Ecto neural progenitor cell (in vitro differentiated cells): ENCODE data around the gene EXO1.
"Not testable (repeated sequence)": the region's sequence is repeated elsewhere in the genome, so short reads cannot be mapped to it uniquely, and the experiment has no call there.

Source experiments
- DNase-seq: peaks from one replicate; pipeline ENCODE4 v3.0.0-alpha.2; 2018; ENCODE audit warnings: low spot score

Gene EXO1

DNA sequence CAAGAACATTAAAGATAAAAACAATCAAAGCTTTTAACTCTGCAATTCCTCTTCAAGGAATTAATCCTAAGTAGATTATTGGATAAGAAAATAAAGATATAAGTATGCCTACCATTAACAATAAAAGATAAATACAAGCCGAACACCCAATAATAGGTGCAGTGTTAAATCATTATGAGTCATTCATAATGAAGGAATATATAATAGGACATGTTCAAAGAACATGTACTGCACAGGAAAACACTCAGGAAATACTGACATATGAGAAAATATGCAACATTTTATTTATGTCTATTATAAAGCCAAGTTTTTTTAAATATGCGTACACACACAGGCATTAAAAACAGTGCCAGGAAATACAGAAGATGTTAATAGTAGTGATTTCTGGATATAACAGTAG, 11.1 kb upstream of the EXO1 start:
- no peak for DNase-seq

DNA sequence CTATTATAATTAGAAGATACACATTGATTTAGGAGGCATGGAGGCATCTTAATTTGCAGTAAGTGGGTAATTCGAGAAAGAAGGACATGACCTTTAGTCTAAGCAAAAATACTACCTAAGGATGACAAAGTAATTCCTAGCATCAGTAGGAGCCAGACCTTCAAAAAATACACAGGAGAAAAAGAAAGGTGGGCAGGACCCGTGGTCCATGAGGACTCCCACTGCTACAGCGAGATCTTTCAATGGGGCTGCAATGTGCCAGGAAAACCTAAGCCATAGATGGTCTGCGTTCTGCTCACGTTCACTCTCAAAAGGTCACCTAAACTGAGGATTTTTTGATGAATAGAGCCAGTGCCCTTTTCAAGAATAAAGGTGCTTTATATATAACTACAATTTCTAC, 10.6 kb upstream of the EXO1 start:
- DNase-seq = no peak

DNA sequence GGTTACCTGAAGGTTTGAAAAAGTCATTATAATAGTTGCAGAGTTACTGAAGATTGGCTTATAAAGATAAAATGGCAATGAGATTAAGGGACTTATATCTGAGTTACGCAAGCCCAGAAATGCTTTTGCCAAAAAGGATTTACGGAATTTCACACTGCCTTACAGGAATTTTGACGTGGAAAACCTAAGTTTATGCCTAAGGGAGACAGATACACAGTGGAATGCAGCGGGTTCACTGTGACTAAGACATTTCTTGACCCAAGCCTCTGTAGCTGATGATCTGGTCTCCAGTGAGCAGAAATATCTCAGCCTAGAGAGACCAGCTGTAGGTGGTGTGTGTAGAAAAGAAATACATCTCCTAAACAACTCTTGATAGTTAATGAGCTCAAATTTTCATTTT, 10.1 kb upstream of the EXO1 start:
- no peak for DNase-seq

DNA sequence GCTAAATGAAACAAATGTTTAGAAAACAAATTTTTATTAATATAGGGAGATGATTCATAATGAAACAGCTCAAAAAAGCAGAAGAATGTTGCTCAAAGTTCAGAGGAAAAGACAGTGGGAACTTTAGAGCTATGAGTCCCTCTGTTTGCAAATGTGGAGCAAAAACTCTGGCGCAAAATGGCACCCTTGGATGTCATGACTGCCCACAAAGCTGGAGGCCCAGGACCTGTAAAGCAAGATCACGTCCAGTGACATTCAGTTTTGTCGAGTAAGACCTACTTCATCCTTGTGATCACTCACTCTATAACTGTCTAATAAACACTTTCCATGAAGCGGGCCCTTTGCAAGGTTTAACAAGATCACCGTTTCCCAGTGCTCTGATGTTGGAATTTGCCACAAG, 9.1 kb upstream of the EXO1 start:
- no peak for DNase-seq

DNA sequence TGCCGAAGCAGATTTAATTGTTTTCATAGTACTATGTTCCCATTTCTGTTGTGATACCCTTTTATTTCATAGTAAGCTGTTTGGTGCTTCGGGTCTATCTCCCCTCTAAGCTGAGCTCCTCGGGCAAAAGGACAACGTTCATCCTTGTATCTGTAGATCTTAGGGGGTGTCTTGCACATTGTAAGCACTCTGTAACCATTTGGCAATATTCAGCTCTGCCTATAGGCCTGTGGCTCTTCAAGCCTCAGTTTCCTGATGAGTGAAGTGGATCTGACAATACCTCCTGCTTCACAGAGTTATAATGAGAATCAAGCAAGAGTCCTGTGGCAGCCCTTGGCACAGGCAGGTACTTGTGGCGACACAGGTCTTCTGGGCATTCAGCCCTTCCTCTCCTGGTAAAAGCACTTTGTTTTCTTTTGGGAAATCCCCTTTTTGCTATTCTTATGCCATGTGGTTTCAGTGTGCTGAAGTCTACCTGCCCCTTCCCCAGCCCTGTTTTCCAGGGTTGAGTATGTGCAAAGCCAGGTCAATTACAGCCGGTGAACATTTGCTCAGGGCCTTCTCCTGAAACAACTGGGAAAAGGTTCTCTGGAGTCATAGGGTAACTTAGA, 8.5 kb upstream of the EXO1 start:
- DNase-seq = no peak

DNA sequence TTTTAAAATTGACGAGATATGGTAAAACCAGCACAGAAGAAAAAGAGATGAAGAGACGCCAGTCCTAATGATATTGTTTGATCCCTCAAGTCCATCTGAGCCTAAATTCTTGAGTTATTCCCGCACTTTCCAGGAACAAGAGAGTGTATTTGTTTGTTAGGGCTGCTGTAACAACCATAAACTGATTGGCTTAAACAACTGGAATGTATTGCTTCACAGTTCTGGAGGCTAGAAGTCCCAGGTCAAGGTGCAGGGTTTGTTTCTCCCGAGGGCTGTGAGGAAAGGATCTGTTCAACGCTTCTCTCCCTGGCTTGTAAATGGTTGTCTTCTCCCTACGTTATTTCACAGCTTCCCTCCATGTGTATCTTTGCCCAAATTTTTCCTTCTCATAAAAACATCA, 7.8 kb upstream of the EXO1 start:
- DNase-seq = no peak

DNA sequence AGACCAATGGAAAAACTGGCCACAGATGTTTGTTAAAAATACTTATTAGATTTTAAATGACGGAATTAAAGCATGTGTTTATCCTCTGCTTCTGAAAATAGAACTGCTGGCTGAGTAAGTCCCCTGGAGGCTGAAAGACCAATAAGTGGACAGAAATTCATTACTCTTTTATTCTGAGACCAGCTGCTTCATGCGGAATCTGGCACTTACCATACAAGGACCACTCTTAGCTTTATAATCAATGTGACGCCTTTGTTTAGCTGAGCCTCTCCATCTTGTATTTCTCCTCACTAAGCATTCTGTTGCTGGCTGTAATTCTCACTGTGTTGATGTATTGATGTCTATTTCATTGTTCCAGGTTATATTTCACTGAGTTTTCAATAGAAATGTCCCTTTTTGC, 6.3 kb upstream of the EXO1 start:
- DNase-seq = no peak

DNA sequence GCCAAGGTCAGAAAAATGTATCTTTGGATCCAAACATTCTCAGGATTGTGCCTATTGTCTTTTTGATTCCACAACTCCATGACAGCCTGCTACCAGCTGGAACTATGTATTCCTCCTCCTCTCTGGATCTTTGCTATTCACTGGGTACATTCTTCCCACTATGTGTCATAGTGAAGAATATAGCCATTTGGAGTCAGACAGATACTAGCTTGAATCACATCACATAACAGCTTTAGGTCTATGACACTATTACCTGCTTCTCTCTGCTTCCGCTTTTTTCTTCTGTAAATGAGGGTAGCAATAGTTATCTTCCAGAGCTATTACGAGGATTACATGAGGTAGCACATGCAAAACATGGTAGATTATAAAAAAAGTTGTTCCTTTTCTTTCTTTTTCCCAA, 5.4 kb upstream of the EXO1 start:
- no peak for DNase-seq

DNA sequence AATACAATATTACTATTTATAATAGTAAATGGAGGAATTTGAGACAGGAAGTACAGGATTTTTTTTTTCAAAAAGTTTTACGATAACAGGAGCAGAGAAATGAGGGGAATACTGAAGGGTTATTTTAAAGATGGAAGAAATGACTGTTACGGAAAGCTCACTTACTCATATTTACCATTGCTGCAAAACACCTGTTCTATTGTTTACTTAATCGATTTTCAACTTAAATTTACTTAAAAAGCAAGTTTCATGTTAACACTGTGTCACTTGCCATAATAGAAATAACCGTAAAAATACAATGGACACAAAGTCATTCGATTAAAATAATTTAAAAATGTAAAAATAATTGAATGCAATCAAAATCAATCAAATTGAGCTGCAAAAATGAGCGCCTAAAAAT, 3.4 kb upstream of the EXO1 start:
- no peak for DNase-seq

DNA sequence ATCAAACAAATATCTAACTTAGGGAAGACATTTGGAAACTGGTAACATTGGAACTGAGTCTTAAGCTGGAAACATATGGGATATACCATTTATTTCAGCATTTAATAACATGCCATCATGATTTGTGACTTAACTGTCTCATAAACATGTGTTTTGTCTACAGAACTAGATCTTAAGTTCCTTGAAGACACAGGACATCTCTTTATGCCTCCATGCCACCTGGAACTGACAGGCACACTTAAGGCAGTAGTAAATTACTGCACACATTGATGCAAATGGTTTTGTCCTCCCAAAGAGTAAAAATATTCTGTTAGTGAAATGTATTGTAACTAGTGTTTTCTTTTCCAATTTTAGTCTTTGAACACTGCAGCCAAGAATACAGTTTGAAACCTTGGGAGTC, 1.6 kb upstream of the EXO1 start:
- no peak for DNase-seq

DNA sequence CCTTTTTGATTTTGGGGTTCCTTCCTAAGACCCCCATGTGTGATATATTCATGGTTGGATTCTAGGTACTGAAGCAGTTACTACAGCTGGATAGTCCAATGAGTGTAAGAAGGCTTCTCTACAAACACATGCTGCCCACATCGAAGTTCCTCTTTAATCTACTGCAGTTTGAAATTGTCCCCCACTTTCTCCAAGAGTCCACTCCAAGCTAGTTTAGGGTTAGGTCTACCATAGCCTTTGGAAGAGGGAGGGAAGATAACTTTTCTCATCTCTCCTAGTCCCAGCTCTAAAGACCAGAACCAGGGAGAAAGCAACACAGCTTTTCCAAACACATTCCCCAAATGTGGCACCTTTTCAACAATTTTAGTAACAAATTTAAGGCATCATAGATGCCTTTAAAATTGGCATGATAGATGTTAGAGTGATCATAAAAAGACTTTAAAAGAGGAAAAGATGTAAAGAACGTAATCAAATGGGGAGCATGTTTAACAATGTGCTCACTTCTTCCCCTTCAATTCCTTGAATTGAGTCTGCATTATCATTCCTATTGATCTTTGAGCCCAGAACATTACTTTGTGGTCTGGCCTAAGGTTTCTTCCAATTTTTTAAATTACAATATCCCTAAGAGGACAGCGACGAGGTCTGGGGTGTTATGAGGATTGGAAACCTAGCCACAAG, 1.0 kb upstream of the EXO1 start:
- DNase-seq = no peak

DNA sequence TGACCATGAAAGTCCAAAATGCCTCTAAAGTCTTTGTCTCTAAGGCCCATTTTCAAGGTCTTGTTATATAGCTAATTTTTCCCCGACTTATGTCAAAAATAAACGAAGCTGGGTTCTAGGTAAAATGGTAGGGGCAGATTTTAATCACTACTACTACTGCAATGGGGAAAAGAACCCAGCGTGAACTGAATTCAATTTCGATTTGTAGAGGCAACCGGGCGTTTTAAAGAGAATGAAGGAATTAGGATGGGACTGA, 536 bp upstream of the EXO1 start:
- DNase-seq = no peak

DNA sequence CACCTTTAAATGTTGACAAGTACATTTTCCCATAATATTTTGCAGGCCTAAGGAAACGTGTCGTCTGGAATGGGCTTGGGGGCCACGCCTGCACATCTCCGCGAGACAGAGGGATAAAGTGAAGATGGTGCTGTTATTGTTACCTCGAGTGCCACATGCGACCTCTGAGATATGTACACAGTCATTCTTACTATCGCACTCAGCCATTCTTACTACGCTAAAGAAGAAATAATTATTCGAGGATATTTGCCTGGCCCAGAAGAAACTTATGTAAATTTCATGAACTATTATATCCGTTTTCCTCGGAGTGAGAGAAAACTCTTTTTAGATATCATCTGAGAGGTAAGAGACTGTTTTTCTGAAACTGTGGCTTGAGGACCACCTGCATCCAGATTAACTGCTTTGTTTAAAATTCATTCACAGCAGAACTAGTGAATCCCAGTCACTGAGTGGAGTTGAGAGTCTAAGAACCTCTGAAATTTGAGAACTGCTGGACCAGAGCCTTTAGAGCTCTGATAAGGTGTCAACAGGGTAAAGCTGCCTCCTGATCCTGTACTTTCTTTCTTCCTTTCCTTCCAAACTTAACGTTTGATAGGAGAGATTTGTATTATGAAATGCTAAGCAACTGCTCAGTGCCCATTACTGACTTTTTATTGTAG, 811 bp downstream of the EXO1 start:
- no peak for DNase-seq

DNA sequence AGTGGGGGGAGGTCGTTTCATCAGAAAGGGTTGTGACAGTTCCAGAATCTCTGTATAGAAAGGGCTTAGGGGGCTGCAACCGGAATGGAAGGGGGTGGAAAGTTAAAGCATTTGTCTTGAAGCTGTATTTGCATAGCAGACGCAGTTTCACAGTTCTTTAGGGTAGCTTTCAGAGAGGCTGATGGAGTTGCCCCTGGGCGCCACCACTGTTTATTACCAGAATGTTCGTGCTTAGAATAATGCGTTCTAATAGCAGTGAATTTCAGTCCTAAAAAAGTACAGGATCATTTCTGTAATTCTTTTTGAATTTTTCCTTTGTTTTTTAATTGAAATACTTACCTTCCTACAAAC, 1.3 kb downstream of the EXO1 start:
- no peak for DNase-seq

DNA sequence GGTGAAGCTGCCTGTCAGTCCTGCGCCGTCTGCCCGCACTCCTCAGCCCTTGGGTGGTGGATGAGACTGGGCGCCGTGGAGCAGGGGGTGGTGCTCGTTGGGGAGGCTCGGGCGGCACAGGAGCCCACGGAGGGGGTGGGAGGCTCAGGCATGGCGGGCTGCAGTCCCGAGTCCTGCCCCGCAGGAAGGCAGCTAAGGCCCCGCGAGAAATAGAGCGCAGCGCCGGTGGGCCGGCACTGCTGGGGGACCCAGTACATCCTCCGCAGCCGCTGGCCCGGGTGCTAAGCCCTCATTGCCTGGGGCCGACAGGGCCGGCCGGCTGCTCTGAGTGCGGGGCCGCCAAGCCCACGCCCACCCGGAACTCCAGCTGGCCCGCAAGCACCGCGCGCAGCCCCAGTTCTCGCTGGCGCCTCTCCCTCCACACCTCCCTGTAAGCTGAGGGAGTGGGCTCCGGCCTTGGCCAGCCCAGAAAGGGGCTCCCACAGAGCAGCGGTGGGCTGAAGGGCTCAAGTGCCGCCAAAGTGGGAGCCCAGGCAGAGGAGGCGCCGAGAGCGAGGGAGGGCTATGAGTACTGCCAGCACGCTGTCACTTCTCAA, 7.6 kb downstream of the EXO1 start:
- DNase-seq = not testable (repeated sequence)

DNA sequence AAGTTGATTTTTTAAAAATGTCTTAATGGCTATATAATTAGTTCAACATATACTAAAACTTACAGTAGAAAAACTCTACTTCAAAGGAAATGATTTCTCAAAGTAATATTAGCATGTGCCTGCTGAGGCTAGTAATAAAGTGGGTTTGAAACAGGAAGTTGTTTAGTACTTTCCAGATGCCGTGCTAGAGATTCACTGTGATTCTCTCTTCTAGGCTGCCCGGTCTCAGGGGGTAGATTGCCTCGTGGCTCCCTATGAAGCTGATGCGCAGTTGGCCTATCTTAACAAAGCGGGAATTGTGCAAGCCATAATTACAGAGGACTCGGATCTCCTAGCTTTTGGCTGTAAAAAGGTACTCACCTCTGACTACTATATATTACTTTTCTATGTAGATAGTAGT, 9.1 kb downstream of the EXO1 start:
- DNase-seq = no peak

DNA sequence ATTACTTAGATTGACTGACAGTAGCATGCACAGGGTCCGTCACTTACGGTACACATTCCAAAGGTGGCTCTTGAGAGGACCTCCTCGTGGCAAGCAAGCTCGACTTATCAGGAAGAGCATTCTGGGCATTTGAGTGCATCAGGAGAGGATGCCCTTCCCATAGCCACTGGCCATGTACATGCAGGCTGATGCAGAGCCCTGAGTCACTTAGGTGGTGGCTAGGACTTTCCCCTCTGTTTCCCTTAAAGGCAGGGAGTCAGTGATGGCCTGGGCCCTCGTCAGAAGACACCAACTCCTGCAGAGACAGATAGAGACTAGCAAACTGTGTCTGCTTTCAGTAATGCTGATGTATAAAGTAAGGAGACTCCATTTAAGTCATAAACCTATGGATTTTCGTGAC, 12.9 kb downstream of the EXO1 start:
- DNase-seq = no peak

DNA sequence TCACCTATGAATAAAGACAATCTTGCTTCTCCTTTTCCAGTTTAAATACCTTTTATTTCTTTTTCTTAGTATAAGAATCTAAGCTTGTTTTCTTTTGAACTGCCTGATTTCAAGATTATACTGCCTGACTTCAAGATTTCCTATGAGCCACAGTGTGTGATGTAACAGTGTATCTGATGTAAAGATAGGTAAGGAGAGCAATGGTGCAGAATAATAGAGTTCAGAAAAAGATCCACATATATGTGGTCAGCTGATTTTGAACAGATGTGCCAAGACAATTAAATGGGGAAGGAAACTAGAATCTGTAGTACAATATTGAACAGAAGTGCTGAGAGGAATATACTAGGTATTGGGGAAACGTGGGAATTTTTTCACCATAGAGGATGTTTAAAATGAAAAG, 21.0 kb downstream of the EXO1 start:
- no peak for DNase-seq

DNA sequence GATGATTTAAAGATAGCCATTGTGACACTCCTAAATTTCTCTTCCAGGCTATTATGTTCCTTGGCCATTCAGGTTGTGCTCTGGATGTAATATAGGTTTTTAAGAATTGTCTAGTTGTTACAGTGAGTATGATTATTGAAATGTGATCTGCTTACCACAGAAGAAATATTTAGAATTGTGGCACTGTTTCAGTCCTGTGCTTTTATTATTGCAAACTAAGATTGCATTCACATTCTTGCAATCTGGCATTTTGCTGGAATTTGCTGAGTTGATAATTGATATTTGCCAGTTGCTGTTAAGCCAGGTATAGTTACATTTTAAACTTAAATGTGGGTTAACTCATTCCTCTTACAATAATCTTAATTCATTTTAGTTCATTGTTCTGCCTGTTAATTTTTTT, 22.3 kb downstream of the EXO1 start:
- DNase-seq = no peak

DNA sequence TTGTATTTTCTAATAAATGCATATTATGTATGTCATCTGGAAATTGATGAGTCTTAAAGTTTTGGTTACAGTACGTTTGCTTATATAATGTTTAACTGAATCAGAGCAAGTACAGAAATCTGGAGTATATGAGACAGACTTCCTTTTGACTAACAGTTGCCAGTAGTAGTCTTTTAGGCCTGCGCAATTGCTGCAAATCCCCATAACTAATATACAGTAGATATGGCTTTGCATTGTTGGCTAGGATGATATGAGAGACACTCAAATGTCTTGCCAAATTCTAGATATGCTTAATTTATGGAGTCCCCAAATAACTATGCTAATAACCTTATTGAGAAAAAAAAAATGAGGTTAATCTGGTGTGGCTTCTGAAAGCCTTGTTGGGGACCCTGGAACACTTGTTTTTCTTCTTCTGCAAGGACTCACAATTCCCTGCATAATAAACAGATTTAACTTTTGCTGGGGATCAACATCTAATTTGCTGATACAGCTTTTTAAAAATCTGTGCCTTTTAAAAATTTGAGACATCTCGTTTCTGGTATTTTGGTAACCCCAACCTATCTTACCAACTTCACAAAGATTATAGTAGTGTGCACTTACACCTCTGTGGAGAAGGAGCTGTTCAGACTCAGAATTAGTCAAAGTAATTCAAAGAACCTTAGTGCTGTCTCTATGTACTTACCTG, 22.9 kb downstream of the EXO1 start:
- DNase-seq = no peak

DNA sequence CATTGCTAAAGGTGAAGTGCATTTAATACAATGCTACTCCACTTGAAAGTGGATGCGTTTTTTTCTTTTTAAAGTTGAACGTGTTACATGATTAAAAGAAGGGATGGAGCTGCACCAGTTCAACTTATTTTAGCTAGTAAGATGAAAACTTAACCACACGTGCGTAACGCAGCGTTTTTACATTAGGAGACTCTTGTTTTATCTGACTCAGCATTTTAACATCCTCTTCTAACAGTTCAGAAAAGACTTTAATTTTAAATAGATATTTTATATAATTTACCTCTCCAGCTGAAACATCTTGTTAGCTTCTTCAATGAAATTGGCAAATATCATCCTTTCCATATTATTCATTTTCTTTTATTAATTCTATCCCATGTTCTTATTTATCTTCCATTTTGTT, 33.4 kb downstream of the EXO1 start:
- no peak for DNase-seq

DNA sequence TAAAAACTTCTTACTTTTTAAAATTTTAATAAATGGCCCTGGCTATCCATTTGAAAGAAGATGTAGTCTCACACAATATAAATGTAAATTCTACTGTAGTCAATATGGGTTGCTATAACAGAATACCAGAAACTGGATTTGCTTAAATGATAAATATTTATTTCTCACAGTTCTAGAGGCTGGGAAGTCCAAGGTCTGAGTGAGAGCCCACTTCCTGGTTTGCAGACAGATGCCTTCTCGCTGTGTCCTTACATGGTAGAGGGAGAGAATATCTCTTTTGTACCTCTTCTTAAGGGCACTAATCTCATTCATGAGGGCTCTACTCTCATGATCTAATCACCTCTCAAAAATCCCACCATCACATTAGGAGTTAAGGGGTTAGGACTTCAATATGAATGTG, 35.2 kb downstream of the EXO1 start:
- DNase-seq = no peak

DNA sequence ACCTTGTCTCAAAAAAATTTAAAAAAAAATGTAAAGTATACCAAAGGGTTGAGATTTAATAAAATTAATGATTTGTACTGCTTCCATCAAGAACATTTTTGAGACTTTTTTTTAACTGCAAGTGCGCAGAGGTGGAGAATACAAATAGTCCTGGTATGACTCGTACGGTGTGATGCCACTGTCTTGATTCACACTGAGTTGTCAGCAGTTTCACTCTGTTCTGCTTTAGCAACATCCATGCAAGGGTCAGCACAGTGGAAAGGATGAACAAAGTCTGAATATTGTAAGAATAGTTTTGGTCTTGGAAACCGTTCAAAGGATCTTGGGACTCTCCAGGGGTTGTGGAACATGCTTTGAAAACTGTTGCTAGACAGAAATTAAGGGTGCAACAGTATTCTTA, 40.2 kb downstream of the EXO1 start:
- no peak for DNase-seq
